T-helper 1 cell treated with Interleukin-12 subunit alpha and Interleukin-12 subunit beta and Interleukin-4 antibody, amounts not matched to agents 30 μg/mL and 1 μg/mL, for 36 hours (primary cell): ENCODE measurements around the gene ANXA10.

Source experiments
- H3K27ac Mint-ChIP-seq: one replicate; pipeline ENCODE4 v1.8.0; 2021; ENCODE audit warnings: mild to moderate bottlenecking, mixed read lengths
- H3K27me3 Mint-ChIP-seq: one replicate; pipeline ENCODE4 v1.8.0; 2021; ENCODE audit warnings: low read depth, mixed read lengths
- H3K36me3 Mint-ChIP-seq: one replicate; pipeline ENCODE4 v1.8.0; 2021; ENCODE audit warnings: low read depth, mixed read lengths
- H3K4me1 Mint-ChIP-seq: one replicate; pipeline ENCODE4 v1.8.0; 2021; ENCODE audit warnings: low read depth, mixed read lengths
- H3K4me3 Mint-ChIP-seq: one replicate; pipeline ENCODE4 v1.8.0; 2021; ENCODE audit warnings: mild to moderate bottlenecking, moderate library complexity, mixed read lengths
- H3K9me3 Mint-ChIP-seq: one replicate; pipeline ENCODE4 v1.8.0; 2021; ENCODE audit warnings: mixed read lengths

Gene ANXA10

DNA sequence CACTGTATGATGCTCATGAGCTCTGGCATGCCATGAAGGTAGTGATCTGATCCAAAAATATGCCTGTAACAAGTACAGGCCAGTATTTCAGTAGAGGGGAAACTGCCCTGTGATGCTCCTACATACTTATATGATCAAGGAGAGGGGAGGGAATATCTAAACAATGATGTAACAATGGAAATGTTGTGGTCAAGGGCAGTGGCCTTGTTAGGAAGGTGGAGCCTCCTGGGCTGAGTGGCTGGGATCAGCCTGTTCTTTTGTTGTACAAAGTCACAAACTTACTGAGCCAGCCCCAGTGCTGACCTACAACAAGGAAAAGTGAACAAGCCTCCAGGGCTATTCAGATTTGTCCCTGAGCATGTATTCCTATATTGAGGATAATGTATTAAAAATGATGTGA is 70.3 kb downstream of the ANXA10 start:
- Mint-ChIP-seq H3K4me1 (peaks cover 1% of the 10 kb centered on the region), H3K4me3 (no peak overlapping the region), H3K27ac (no peak overlapping the region), H3K9me3 (peaks cover 5% of the 10 kb centered on the region), H3K27me3 (peaks cover 13% of the 10 kb centered on the region), H3K36me3 (no peaks in the 10 kb centered on the region)

DNA sequence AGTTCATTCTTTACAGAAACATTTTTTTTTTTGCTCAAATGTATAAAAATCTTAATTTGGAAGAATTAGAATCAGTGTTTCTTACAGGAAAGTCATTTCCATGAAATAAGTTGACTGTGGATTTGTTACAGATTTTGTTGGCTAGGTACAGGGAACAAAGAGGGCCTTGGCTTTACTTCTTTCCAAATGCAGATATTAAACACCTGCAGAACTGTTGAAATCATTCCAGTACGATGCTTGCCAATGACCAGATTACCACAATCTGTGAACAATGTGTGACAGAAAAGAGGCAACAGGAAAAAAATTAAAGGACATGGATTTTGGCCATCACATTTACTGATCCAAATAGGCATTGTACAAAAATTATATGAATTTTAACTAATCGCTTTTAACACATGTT is 70.8 kb downstream of the ANXA10 start:
- H3K27me3 Mint-ChIP-seq = peaks cover 13% of the 10 kb centered on the region
- peaks cover 5% of the 10 kb centered on the region for H3K9me3 Mint-ChIP-seq
- H3K36me3 Mint-ChIP-seq = no peaks in the 10 kb centered on the region
- no peak overlapping the region for H3K4me3 Mint-ChIP-seq
- H3K27ac Mint-ChIP-seq = no peak overlapping the region
- peaks cover 5% of the 10 kb centered on the region for H3K4me1 Mint-ChIP-seq

DNA sequence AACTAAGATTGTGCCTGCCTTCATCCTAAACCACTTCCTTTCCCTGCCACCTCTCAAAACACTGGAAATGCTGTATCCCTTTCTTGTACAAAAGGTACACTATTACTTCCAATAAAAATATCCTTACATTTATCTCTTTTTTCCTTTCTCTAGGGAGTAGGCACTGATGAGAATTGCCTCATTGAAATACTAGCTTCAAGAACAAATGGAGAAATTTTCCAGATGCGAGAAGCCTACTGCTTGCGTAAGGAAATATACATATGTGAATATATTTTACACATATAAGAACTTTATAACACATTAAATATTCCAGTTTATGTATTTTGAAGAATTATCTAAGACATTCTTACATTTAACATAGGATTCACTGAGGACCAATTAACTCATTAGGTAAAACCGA is 71.7 kb downstream of the ANXA10 start:
- peaks cover 6% of the 10 kb centered on the region for H3K4me1 Mint-ChIP-seq
- no peaks in the 10 kb centered on the region for H3K36me3 Mint-ChIP-seq
- no peak overlapping the region for H3K27ac Mint-ChIP-seq
- H3K9me3 Mint-ChIP-seq = peaks cover 5% of the 10 kb centered on the region
- no peak overlapping the region for H3K4me3 Mint-ChIP-seq
- peaks cover 13% of the 10 kb centered on the region for H3K27me3 Mint-ChIP-seq

DNA sequence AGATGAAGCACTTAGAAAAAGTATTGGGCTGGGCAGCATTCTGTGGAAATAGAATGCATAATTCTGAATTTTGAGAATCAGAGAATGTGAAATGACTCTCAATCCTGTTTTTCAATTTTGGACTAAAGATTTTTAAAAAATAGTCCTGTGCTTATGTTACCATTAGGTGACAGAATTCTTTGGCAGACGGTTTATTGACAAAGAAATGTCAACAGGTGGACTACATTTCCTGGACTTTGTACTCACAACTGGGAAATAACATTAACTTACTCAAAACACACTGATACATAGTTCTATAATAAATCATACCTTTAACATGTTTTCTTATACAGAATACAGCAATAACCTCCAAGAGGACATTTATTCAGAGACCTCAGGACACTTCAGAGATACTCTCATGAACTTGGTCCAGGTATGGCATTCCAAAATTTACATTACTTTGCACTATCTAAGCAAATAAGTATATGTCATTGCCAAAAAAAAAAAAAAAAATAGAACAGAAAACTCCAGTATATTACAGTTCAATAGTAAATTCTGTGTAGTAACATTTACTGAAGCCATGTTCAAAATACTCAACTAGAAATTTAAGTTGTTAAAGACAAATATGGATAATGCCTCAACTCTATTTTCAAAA is 72.7 kb downstream of the ANXA10 start:
- H3K36me3 Mint-ChIP-seq = peaks cover 2% of the 10 kb centered on the region
- H3K4me3 Mint-ChIP-seq = no peak overlapping the region
- H3K27ac Mint-ChIP-seq = no peak overlapping the region
- H3K4me1 Mint-ChIP-seq = peaks cover 7% of the 10 kb centered on the region
- peaks cover 5% of the 10 kb centered on the region for H3K9me3 Mint-ChIP-seq
- peaks cover 13% of the 10 kb centered on the region for H3K27me3 Mint-ChIP-seq

DNA sequence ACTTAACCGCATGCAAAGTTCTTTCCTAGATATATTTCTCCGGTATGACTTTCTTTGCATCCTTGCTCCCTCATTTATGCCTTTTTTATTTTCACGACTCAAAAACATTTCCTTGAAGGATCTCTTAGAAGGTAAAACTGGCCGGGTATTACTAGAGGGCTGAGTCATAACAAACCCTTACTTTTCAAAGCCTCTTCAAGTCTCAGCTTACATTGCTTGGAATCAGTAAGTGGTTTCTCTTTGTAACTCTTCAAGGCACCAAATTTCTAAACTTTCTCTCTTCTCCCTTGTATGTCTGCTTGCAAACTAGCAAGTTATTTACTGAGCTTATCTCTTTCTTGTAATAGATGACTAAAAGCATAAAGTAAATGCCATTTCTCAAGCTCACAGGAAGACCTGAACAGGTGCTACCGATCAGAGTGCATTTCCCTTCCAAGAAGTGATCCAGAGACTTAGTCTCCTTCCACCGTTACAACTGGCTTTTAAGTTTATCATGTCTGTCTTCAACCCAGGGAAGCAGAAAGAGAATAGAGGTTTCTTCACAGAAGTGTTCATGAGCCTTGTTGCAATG is 75.5 kb downstream of the ANXA10 start:
- H3K36me3 Mint-ChIP-seq = peaks cover 2% of the 10 kb centered on the region
- peaks cover 7% of the 10 kb centered on the region for H3K4me1 Mint-ChIP-seq
- H3K27me3 Mint-ChIP-seq = no peaks in the 10 kb centered on the region
- peak overlapping the region; percentile 15 for H3K4me3 Mint-ChIP-seq
- H3K9me3 Mint-ChIP-seq = no peaks in the 10 kb centered on the region
- peak overlapping the region; percentile 58 for H3K27ac Mint-ChIP-seq

DNA sequence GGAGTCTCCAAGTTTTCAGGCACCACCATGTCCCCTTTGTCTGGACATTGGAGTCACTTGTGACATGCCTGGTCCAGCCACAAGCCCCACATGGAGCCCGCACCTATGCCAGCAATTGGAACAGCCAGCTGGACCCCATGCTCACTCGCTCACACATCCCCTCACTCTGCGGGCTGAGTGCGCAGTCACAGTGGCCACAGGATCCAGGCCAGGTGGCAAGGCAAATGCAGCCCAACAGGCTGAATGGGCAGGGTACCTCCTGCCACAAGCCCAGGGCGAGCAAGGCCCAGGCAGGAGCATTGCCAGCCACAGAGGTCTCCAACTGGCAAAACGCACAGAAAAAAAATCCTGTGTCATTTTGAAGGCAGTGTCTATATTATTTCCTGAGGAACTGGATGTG is 82.0 kb downstream of the ANXA10 start:
- Mint-ChIP-seq H3K4me1 (peaks cover 1% of the 10 kb centered on the region), H3K4me3 (no peak overlapping the region), H3K27ac (no peak overlapping the region), H3K9me3 (no peaks in the 10 kb centered on the region), H3K36me3 (peaks cover 2% of the 10 kb centered on the region), H3K27me3 (no peaks in the 10 kb centered on the region)

DNA sequence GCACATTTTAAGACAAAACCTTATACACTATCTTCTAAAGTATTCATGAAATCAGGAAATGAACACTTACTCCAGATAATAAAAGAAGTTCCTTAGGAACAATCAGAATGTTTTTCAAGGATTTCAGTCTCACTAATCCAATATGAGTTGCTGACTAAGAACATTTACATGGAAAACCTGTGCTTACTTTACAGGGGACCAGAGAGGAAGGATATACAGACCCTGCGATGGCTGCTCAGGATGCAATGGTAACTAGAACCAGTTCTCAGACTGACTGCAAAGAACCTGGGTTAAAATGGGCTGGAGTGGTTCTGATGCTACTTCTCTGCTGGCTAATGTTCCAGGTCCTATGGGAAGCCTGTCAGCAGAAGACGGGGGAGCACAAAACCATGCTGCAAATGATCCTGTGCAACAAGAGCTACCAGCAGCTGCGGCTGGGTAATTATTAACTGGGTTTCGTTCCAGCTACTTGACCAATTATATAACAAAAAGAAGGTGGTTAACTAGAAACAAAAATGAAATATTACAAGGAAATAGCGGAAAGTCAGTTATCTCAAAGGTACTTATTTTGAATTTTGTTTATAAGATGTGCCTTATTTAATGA is 85.3 kb downstream of the ANXA10 start:
- Mint-ChIP-seq H3K36me3 (no peaks in the 10 kb centered on the region), H3K4me3 (no peak overlapping the region), H3K9me3 (no peaks in the 10 kb centered on the region), H3K27ac (no peak overlapping the region), H3K4me1 (no peaks in the 10 kb centered on the region), H3K27me3 (no peaks in the 10 kb centered on the region)

DNA sequence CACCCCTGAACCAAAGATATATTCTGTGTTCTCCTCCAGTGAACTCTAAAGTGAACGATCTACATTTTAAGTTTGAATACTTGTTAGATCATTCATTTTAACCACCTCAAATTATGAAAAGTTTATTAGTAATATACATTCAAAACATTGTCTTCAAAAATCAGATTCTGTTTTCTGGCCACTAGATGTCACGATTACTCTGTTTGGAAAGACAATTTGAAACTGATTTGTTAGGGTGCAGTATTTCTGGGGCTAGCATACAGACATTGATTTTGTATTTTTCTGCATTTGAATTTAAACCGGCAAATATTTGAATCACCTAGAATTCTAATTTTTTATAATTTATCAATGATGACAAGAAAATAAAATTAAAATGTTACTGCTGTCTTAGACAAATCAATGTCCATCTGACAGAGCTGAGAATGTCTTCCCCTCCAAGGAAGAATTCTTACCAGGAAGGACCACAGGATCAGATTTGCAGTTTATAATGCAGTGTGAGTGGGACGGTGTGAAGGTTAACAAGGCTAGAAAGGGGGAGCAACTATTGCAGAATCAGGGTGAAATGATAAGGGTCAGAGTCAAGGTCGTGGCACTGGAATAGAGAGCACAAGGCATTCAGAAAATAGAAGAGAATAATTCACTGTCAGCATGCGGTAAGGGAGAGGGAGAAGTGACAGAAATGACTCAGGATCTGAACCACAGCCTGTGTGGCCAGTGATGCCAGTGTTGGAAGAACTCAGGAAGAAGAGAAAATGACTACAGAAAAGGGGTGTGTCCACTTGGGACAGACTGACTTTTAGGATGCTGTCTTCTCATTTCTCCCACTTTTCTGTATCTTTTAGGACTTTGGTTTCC is 91.6 kb downstream of the ANXA10 start:
- no peak overlapping the region for H3K4me3 Mint-ChIP-seq
- H3K36me3 Mint-ChIP-seq = no peaks in the 10 kb centered on the region
- no peak overlapping the region for H3K27ac Mint-ChIP-seq
- H3K4me1 Mint-ChIP-seq = peaks cover 4% of the 10 kb centered on the region
- H3K9me3 Mint-ChIP-seq = no peaks in the 10 kb centered on the region
- no peaks in the 10 kb centered on the region for H3K27me3 Mint-ChIP-seq

DNA sequence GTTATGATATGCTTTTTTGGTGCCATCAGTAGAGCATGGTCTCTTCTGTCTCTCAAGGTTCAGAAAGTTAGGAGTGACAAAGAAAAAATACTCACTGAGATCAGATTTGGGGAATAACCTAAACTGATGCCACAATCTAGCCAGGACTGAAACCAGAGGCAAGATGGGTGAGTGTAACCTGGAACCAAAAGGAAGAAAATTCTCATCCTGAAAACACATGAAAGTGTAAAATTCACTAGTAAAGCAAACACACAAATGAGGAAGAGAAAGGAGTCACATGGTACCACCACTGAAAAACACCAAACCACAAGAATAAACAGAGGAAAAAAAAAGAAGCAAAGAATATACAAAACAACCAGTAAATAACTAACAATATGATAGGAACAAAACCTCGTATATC is 96.4 kb downstream of the ANXA10 start:
- Mint-ChIP-seq H3K36me3 (no peaks in the 10 kb centered on the region), H3K4me1 (peaks cover 4% of the 10 kb centered on the region), H3K9me3 (no peaks in the 10 kb centered on the region), H3K4me3 (no peak overlapping the region), H3K27me3 (peaks cover 5% of the 10 kb centered on the region), H3K27ac (no peak overlapping the region)

DNA sequence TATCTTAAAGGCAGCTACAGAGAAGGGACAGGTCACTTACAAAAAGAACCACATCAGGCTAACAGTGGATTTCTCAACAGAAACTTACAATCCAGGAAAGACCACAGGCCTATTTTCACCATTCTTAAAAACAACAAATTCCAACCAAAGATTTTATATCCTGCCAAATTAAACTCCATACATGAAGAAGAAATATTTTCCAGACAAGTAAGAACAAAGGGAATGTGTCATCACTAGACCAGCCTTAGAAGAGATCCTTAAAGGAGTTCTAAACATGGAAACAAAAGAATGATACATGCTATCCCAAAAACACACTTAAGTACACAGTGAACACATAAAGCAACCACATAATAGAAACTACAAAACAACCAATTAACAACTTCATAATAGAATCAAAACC is 105.6 kb downstream of the ANXA10 start:
- Mint-ChIP-seq H3K27me3 (no peaks in the 10 kb centered on the region), H3K9me3 (peaks cover 9% of the 10 kb centered on the region), H3K27ac (no peak overlapping the region), H3K4me1 (no peaks in the 10 kb centered on the region), H3K4me3 (no peak overlapping the region), H3K36me3 (no peaks in the 10 kb centered on the region)

DNA sequence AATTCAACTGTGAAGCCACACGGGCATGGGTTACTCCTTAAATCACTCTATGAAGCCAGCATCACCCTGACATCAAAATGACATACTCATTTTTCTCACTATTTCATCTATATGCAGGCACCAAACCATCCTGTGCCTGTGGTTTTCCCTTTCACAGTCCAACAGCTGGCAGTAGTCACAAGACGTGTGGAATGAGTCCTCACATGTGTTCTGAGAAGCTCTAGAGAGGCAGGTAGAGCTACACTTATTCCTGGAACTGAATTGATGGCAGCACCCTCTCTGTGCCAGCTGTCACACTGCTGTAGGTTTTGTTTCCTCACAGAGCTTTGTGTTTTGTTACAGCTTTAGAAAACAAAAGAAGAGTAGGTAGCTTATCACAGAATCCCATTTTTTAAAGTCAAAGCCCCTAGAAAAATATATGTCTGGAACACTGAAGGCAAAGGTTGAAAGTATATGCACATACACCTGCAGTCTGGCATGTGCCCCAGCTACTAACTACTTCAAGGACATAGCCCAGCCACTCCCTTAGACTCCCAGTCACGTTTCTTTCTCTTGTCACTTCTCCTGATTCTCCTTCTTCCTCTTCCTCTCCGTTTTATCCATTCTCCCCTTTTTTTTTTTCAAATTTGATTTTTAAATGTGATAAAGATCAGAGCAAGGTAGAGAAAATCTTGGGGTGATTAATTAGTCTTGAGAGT is 107.1 kb downstream of the ANXA10 start:
- Mint-ChIP-seq H3K36me3 (peaks cover under 1% of the 10 kb centered on the region), H3K4me3 (no peak overlapping the region), H3K27ac (no peak overlapping the region), H3K27me3 (no peaks in the 10 kb centered on the region), H3K9me3 (peaks cover 19% of the 10 kb centered on the region), H3K4me1 (no peaks in the 10 kb centered on the region)

DNA sequence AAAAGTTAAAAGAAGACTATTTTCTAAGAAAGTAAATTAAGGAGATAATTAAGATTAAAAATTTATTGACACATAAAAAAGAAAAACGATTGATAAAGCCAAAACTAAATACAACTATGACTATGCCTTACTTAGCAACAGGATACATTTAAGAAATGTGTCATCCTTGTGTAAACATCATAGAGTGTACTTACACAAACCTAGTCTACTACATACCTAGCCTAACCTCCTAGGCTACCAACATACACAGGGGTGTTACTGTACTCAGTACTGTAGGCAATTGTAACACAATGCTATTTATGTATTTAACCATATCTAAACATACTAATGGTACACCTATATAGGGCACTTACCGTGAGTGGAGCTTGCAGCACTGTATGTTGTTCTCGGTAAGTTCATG is 108.3 kb downstream of the ANXA10 start:
- Mint-ChIP-seq H3K4me1 (no peaks in the 10 kb centered on the region), H3K27me3 (no peaks in the 10 kb centered on the region), H3K9me3 (peaks cover 30% of the 10 kb centered on the region), H3K27ac (no peak overlapping the region), H3K36me3 (peaks cover 2% of the 10 kb centered on the region), H3K4me3 (no peak overlapping the region)

DNA sequence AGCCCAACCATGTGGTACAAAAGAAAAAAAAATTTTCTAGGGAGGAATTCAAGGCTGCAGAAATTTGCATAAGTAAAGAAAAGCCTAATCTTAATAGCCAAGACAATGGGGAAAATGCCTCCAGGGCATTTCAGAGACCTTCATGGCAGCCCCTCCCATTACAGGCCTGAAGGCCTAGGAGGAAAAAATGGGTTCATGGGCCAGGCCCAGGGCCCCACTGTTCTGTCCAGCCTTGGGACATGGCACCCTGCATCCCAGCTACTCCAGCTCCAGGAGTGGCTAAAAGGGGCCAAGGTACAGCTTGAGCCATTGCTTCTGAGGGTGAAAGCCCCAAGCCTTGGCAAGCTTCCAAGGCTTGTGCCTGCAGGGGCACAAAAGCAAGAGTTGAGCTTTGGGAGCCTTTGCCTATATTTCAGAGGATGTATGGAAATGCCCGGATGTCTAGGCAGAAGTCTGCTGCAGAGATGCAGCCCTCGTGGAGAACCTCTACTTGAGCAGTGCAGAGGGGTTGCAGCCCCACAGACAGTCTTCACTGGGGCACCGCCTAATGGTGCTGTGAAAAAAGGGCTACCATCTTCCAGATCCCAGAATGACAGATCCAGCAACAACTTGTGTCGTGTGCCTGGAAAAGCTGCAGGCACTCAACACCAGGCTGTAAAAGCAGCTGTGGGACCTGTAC is 111.0 kb downstream of the ANXA10 start:
- H3K9me3 Mint-ChIP-seq = peaks cover 32% of the 10 kb centered on the region
- H3K4me3 Mint-ChIP-seq = no peak overlapping the region
- H3K4me1 Mint-ChIP-seq = no peaks in the 10 kb centered on the region
- H3K27ac Mint-ChIP-seq = no peak overlapping the region
- no peaks in the 10 kb centered on the region for H3K27me3 Mint-ChIP-seq
- H3K36me3 Mint-ChIP-seq = peaks cover 2% of the 10 kb centered on the region
